ENCODE data around the gene DCST2.

GRCh38 chr1:155018617-155019348, 14.8 kb downstream of the DCST2 start:
- TF ChIP-seq CTCF (IDR thresholded peaks at IDR 0.05; ENCODE audit: poor library complexity, severe bottlenecking) (no peak), TAF1 (IDR thresholded peaks at IDR 0.05; ENCODE audit: low read depth) (no peak), POLR2AphosphoS5 (IDR thresholded peaks at IDR 0.05) (no peak), REST (IDR thresholded peaks at IDR 0.05; ENCODE audit: borderline replicate concordance) (no peak), EZH2 (IDR thresholded peaks at IDR 0.05; ENCODE audit: borderline replicate concordance, insufficient read depth, low read length, poor library complexity, severe bottlenecking) (no peak), RAD21 (conservative IDR thresholded peaks at IDR 0.05) (no peak), SMC3 (conservative IDR thresholded peaks at IDR 0.05; ENCODE audit: poor library complexity) (no peak), EP300 (conservative IDR thresholded peaks at IDR 0.05; ENCODE audit: poor library complexity, severe bottlenecking) (no peak), MXI1 (conservative IDR thresholded peaks at IDR 0.05; ENCODE audit: poor library complexity, severe bottlenecking) (no peak)

Measured in neural cell (in vitro differentiated cells).